GM23338 (cell line): ENCODE data around the gene LRR1. TPM values are rescaled to one million over a fixed set of nuclear protein-coding genes. Genes with fewer than 3 reads are reported as not detected.

Experiments used
- ATAC-seq: fragments of 200-7000 bp; cut with Tn5 transposase; 3 replicates; pipeline ENCODE4 v1.9.1; 2020
- DNase-seq: peaks from one replicate; pipeline ENCODE4 v3.0.0-alpha.2; 2015; ENCODE audit warnings: low spot score
- H2AFZ ChIP-seq: fragments of 200-600 bp; sonication (generic); 2 replicates; pipeline ENCODE4 v1.8.0; 2016; ENCODE audit warnings: antibody characterized with exemption, mild to moderate bottlenecking, moderate library complexity
- H3F3A ChIP-seq: fragments of 200-600 bp; sonication (generic); replicated peaks from 2 replicates; pipeline ENCODE4 v1.8.0; 2017; ENCODE audit warnings: antibody characterized with exemption, mixed run types, low read depth
- H3K27ac ChIP-seq: fragments of 200-600 bp; sonication (generic); 2 replicates; pipeline ENCODE4 v1.6.1; 2016; ENCODE audit warnings: low read depth
- H3K27me3 ChIP-seq: fragments of 200-600 bp; sonication (generic); 2 replicates; pipeline ENCODE4 v1.8.0; 2016; ENCODE audit warnings: mild to moderate bottlenecking, mixed run types, moderate library complexity; ENCODE audit not compliant: insufficient read depth
- H3K36me3 ChIP-seq: fragments of 200-600 bp; sonication (generic); 2 replicates; pipeline ENCODE4 v1.8.0; 2016; ENCODE audit warnings: mild to moderate bottlenecking; ENCODE audit not compliant: insufficient read depth
- H3K4me1 ChIP-seq: fragments of 200-600 bp; sonication (generic); 2 replicates; pipeline ENCODE4 v1.8.0; 2016; ENCODE audit warnings: mild to moderate bottlenecking, moderate library complexity; ENCODE audit not compliant: insufficient read depth
- H3K4me2 ChIP-seq: fragments of 200-600 bp; sonication (generic); 2 replicates; pipeline ENCODE4 v1.7.1; 2017; ENCODE audit warnings: mixed run types
- H3K4me3 ChIP-seq: fragments of 200-600 bp; sonication (generic); 2 replicates; pipeline ENCODE4 v1.6.1; 2016; ENCODE audit warnings: mixed run types
- H3K79me2 ChIP-seq: fragments of 200-600 bp; sonication (generic); replicated peaks from 2 replicates; pipeline ENCODE4 v1.8.0; 2017; ENCODE audit warnings: mild to moderate bottlenecking; ENCODE audit not compliant: insufficient read depth
- H3K9me2 ChIP-seq: fragments of 200-600 bp; sonication (generic); 2 replicates; pipeline ENCODE4 v1.8.0; 2017; ENCODE audit not compliant: insufficient read depth
- H4K20me1 ChIP-seq: fragments of 200-600 bp; sonication (generic); replicated peaks from 2 replicates; pipeline ENCODE4 v1.8.0; 2017; ENCODE audit warnings: mild to moderate bottlenecking; ENCODE audit not compliant: insufficient read depth
- H3K27ac Mint-ChIP-seq: 2 replicates; pipeline ENCODE4 v1.8.0; 2020; ENCODE audit warnings: inconsistent platforms, mild to moderate bottlenecking, moderate library complexity, mixed read lengths
- H3K27me3 Mint-ChIP-seq: 3 replicates; pipeline ENCODE4 v1.8.0; 2022; ENCODE audit warnings: low read depth, mild to moderate bottlenecking, moderate library complexity, mixed read lengths, inconsistent platforms; ENCODE audit not compliant: insufficient read depth, poor library complexity
- H3K36me3 Mint-ChIP-seq: 3 replicates; pipeline ENCODE4 v1.8.0; 2021; ENCODE audit warnings: low read depth, mild to moderate bottlenecking, inconsistent platforms, moderate library complexity, mixed read lengths
- H3K4me1 Mint-ChIP-seq: 3 replicates; pipeline ENCODE4 v1.8.0; 2020; ENCODE audit warnings: mild to moderate bottlenecking, inconsistent platforms, mixed read lengths
- H3K4me3 Mint-ChIP-seq: 3 replicates; pipeline ENCODE4 v1.8.0; 2021; ENCODE audit warnings: moderate library complexity, mild to moderate bottlenecking, inconsistent platforms, mixed read lengths
- H3K9me3 Mint-ChIP-seq: 3 replicates; pipeline ENCODE4 v1.8.0; 2020; ENCODE audit warnings: moderate library complexity, mild to moderate bottlenecking, inconsistent platforms, mixed read lengths
- CREB1 ChIP-seq: fragments of 250-450 bp; sonication (Bioruptor Pico); IDR thresholded peaks from 2 replicates; pipeline ENCODE4 v1.5.0; 2020; ENCODE audit warnings: low read depth, mild to moderate bottlenecking, moderate library complexity
- EZH2 ChIP-seq: fragments of 200-600 bp; sonication (generic); IDR thresholded peaks from one replicate; pipeline ENCODE4 v1.8.0; 2017; ENCODE audit warnings: antibody characterized with exemption, mild to moderate bottlenecking, low read depth; ENCODE audit not compliant: unreplicated experiment
- NANOG ChIP-seq: IDR thresholded peaks from 2 replicates; pipeline ENCODE4 v1.6.1; 2016; ENCODE audit warnings: antibody characterized with exemption, borderline replicate concordance
- ZNF114 ChIP-seq: fragments of 250-450 bp; sonication (Bioruptor Pico); IDR thresholded peaks from 2 replicates; pipeline ENCODE4 v1.5.0; 2020; ENCODE audit warnings: mild to moderate bottlenecking, moderate library complexity
- ZNF331 ChIP-seq: fragments of 250-450 bp; sonication (Bioruptor Pico); IDR thresholded peaks from 2 replicates; pipeline ENCODE4 v1.5.0; 2020; ENCODE audit warnings: low read depth, mild to moderate bottlenecking, moderate library complexity
- polyA plus RNA-seq: library from polyadenylated mRNA; unstranded; fragments of >200 nt; fragmentation: Nextera tagmentation; extraction: Ambion mirVana; gene quantifications from 2 replicates; pipeline ENCODE4 v1.2.1, GENCODE V29; 2016
- total RNA-seq: library from RNA; depleted of rRNA; stranded (reverse); fragments of >200 nt; shearing (Covaris generic); gene quantifications from 2 replicates; pipeline ENCODE4 v1.2.3, GENCODE V29; 2014
- TF ChIP-seq, protein P1 (sequence below): IDR thresholded peaks from 2 replicates; pipeline ENCODE4 v1.6.1; 2016; ENCODE audit warnings: antibody characterized with exemption
- TF ChIP-seq, protein P2 (sequence below): fragments of 250-450 bp; sonication (Bioruptor Pico); IDR thresholded peaks from 2 replicates; pipeline ENCODE4 v1.5.0; 2020; ENCODE audit warnings: mild to moderate bottlenecking, moderate library complexity
- TF ChIP-seq, protein P3 (sequence below), 2 experiments: fragments of 200-600 bp in 1 of 2; sonication (generic) in 1 of 2; conservative IDR thresholded peaks; 2 replicates each; pipeline versions ENCODE4 v1.5.1 to v1.6.1; 2016 to 2017; ENCODE audit warnings: antibody characterized with exemption in 2 of 2, low read depth in 2 of 2, mild to moderate bottlenecking in 2 of 2, moderate library complexity in 1 of 2

Gene LRR1
- total and polyA plus RNA-seq, 2 experiments from 2014 or later: 31.8 to 41.9 TPM

DNA sequence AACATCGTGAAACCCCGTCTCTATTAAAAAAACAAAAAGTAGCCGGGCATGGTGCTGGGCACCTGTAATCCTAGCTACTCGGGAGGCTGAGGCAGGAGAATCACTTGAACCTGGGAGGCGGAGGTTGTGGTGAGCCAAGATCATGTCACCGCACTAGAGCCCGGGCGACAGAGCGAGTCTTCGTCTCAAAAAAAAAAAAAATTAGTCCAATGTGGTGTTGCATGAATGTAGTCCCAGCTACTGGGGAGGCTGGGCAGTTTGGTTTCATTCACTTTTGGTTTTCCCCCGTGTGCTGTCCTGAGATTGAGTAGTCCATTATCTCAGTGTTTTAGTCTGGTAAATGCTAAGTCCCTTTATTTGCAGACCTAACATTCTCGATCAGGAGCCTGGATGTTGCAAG lies 32.0 kb upstream of the LRR1 start:
- H3K27ac Mint-ChIP-seq: no peak overlapping the region

DNA sequence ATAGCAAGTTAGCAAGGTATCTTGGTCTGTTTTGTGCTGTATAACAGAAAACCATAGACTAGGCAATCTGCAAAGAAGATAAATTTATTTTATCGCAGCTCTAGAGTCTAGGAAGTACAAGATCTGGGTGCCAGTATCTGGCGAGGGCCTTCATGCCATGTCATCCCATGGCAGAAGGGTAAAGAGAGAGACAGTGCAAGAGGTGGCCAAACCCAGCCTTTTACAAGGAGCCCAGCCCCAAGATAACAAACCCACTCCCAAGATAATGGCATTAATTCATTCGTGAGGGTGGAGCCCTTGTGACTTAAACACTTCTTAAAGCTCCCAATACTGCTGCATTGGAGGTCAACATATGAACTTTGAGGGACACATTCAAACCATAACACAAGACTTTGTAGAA lies 29.5 kb upstream of the LRR1 start:
- Mint-ChIP-seq H3K27me3 (peaks cover 9% of the 10 kb centered on the region), H3K4me3 (no peak overlapping the region), H3K4me1 (no peaks in the 10 kb centered on the region), H3K9me3 (peaks cover 6% of the 10 kb centered on the region; the same call in 2 of the 3 replicates), H3K27ac (no peak overlapping the region), H3K36me3 (peaks cover 32% of the 10 kb centered on the region)
- Histone ChIP-seq H3K9me2 (no peaks in the 10 kb centered on the region), H3K79me2 (no peaks in the 10 kb centered on the region), H2AFZ (no peak overlapping the region), H3K4me1 (no peaks in the 10 kb centered on the region), H3K27ac (no peak overlapping the region), H4K20me1 (0 out of 2 replicates have a peak, but pooled peaks cover 3% of the 10 kb centered on the region), H3K36me3 (no peaks in the 10 kb centered on the region), H3F3A (no peaks in the 10 kb centered on the region; the same call in 1 of the 2 replicates), H3K4me3 (no peak overlapping the region), H3K27me3 (no peaks in the 10 kb centered on the region), H3K4me2 (no peak overlapping the region)
- ATAC-seq (no peak), DNase-seq (no peak)
- TF ChIP-seq, protein P1, sequence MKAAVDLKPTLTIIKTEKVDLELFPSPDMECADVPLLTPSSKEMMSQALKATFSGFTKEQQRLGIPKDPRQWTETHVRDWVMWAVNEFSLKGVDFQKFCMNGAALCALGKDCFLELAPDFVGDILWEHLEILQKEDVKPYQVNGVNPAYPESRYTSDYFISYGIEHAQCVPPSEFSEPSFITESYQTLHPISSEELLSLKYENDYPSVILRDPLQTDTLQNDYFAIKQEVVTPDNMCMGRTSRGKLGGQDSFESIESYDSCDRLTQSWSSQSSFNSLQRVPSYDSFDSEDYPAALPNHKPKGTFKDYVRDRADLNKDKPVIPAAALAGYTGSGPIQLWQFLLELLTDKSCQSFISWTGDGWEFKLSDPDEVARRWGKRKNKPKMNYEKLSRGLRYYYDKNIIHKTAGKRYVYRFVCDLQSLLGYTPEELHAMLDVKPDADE: no peak
- TF ChIP-seq, protein P2, sequence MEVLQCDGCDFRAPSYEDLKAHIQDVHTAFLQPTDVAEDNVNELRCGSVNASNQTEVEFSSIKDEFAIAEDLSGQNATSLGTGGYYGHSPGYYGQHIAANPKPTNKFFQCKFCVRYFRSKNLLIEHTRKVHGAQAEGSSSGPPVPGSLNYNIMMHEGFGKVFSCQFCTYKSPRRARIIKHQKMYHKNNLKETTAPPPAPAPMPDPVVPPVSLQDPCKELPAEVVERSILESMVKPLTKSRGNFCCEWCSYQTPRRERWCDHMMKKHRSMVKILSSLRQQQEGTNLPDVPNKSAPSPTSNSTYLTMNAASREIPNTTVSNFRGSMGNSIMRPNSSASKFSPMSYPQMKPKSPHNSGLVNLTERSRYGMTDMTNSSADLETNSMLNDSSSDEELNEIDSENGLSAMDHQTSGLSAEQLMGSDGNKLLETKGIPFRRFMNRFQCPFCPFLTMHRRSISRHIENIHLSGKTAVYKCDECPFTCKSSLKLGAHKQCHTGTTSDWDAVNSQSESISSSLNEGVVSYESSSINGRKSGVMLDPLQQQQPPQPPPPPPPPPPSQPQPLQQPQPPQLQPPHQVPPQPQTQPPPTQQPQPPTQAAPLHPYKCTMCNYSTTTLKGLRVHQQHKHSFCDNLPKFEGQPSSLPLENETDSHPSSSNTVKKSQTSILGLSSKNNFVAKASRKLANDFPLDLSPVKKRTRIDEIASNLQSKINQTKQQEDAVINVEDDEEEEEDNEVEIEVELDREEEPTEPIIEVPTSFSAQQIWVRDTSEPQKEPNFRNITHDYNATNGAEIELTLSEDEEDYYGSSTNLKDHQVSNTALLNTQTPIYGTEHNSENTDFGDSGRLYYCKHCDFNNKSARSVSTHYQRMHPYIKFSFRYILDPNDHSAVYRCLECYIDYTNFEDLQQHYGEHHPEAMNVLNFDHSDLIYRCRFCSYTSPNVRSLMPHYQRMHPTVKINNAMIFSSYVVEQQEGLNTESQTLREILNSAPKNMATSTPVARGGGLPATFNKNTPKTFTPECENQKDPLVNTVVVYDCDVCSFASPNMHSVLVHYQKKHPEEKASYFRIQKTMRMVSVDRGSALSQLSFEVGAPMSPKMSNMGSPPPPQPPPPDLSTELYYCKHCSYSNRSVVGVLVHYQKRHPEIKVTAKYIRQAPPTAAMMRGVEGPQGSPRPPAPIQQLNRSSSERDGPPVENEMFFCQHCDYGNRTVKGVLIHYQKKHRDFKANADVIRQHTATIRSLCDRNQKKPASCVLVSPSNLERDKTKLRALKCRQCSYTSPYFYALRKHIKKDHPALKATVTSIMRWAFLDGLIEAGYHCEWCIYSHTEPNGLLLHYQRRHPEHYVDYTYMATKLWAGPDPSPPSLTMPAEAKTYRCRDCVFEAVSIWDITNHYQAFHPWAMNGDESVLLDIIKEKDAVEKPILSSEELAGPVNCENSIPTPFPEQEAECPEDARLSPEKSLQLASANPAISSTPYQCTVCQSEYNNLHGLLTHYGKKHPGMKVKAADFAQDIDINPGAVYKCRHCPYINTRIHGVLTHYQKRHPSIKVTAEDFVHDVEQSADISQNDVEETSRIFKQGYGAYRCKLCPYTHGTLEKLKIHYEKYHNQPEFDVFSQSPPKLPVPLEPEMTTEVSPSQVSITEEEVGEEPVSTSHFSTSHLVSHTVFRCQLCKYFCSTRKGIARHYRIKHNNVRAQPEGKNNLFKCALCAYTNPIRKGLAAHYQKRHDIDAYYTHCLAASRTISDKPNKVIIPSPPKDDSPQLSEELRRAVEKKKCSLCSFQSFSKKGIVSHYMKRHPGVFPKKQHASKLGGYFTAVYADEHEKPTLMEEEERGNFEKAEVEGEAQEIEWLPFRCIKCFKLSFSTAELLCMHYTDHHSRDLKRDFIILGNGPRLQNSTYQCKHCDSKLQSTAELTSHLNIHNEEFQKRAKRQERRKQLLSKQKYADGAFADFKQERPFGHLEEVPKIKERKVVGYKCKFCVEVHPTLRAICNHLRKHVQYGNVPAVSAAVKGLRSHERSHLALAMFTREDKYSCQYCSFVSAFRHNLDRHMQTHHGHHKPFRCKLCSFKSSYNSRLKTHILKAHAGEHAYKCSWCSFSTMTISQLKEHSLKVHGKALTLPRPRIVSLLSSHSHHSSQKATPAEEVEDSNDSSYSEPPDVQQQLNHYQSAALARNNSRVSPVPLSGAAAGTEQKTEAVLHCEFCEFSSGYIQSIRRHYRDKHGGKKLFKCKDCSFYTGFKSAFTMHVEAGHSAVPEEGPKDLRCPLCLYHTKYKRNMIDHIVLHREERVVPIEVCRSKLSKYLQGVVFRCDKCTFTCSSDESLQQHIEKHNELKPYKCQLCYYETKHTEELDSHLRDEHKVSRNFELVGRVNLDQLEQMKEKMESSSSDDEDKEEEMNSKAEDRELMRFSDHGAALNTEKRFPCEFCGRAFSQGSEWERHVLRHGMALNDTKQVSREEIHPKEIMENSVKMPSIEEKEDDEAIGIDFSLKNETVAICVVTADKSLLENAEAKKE (CRISPR knock-in tag): no peak
- TF ChIP-seq NANOG: no peak
- no peak for TF ChIP-seq ZNF114 (CRISPR knock-in tag)
- TF ChIP-seq, protein P3, sequence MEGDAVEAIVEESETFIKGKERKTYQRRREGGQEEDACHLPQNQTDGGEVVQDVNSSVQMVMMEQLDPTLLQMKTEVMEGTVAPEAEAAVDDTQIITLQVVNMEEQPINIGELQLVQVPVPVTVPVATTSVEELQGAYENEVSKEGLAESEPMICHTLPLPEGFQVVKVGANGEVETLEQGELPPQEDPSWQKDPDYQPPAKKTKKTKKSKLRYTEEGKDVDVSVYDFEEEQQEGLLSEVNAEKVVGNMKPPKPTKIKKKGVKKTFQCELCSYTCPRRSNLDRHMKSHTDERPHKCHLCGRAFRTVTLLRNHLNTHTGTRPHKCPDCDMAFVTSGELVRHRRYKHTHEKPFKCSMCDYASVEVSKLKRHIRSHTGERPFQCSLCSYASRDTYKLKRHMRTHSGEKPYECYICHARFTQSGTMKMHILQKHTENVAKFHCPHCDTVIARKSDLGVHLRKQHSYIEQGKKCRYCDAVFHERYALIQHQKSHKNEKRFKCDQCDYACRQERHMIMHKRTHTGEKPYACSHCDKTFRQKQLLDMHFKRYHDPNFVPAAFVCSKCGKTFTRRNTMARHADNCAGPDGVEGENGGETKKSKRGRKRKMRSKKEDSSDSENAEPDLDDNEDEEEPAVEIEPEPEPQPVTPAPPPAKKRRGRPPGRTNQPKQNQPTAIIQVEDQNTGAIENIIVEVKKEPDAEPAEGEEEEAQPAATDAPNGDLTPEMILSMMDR (conservative IDR thresholded peaks at IDR 0.05; ENCODE audit: low read depth in 2 of 2): no peak

More for the DNA sequence above, 32.0 kb upstream of the LRR1 start:
- Mint-ChIP-seq H3K4me1 (no peaks in the 10 kb centered on the region), H3K27me3 (peaks cover 5% of the 10 kb centered on the region), H3K4me3 (no peak overlapping the region), H3K9me3 (peaks cover 2% of the 10 kb centered on the region; the same call in 1 of the 3 replicates), H3K36me3 (peaks cover 8% of the 10 kb centered on the region; the same call in 2 of the 3 replicates)
- no peaks in the 10 kb centered on the region; the same call in 1 of the 2 replicates for H3F3A ChIP-seq
- no peak overlapping the region for H2AFZ ChIP-seq
- no peaks in the 10 kb centered on the region; the same call in 1 of the 2 replicates for H3K36me3 ChIP-seq
- H3K4me2 ChIP-seq: no peak overlapping the region
- ATAC-seq: no peak
- 0 out of 2 replicates have a peak, but pooled peaks cover 3% of the 10 kb centered on the region for H4K20me1 ChIP-seq
- H3K79me2 ChIP-seq: no peaks in the 10 kb centered on the region
- TF ChIP-seq ZNF331 (no peak), NANOG (no peak), CREB1 (no peak), EZH2 (no peak)
- TF ChIP-seq, protein P1: no peak
- no peaks in the 10 kb centered on the region for H3K9me2 ChIP-seq
- DNase-seq: no peak
- H3K4me1 ChIP-seq: no peaks in the 10 kb centered on the region
- no peak overlapping the region for H3K27ac ChIP-seq
- H3K27me3 ChIP-seq: no peaks in the 10 kb centered on the region
- H3K4me3 ChIP-seq: no peak overlapping the region
